Neural crest cell (in vitro differentiated cells): Measurements from ENCODE around the gene TMC6. TPM values are rescaled to one million over a fixed set of nuclear protein-coding genes. Genes with fewer than 3 reads are reported as not detected.

Experiments
- DNase-seq: peaks from one replicate; pipeline ENCODE4 v3.0.0; 2021; ENCODE audit warnings: low read depth, mixed read lengths, low spot score
- H3K27ac Mint-ChIP-seq: one replicate; pipeline ENCODE4 v1.8.0; 2021; ENCODE audit warnings: mild to moderate bottlenecking, mixed read lengths; ENCODE audit not compliant: unreplicated experiment
- H3K27me3 Mint-ChIP-seq: 2 replicates; pipeline ENCODE4 v1.8.0; 2021; ENCODE audit warnings: low read depth, mild to moderate bottlenecking, mixed read lengths
- H3K36me3 Mint-ChIP-seq: 2 replicates; pipeline ENCODE4 v1.8.0; 2021; ENCODE audit warnings: low read depth, mild to moderate bottlenecking, mixed read lengths
- H3K4me1 Mint-ChIP-seq: 2 replicates; pipeline ENCODE4 v1.8.0; 2021; ENCODE audit warnings: mixed read lengths
- H3K4me3 Mint-ChIP-seq: one replicate; pipeline ENCODE4 v1.8.0; 2021; ENCODE audit warnings: mild to moderate bottlenecking, mixed read lengths
- H3K9me3 Mint-ChIP-seq: 2 replicates; pipeline ENCODE4 v1.8.0; 2021; ENCODE audit warnings: mixed read lengths
- total RNA-seq: library from RNA; stranded (reverse); gene quantifications from 2 replicates; pipeline ENCODE4 v1.2.1, GENCODE V29; 2021
- TF ChIP-seq, protein P1 (sequence below): fragments of 200-600 bp; sonication (generic); conservative IDR thresholded peaks from 2 replicates; pipeline ENCODE4 v1.5.0; 2021; ENCODE audit warnings: antibody characterized with exemption, mild to moderate bottlenecking

Gene TMC6
- total RNA-seq, 1 donor from 2014 or later, result 86.0 TPM

DNA sequence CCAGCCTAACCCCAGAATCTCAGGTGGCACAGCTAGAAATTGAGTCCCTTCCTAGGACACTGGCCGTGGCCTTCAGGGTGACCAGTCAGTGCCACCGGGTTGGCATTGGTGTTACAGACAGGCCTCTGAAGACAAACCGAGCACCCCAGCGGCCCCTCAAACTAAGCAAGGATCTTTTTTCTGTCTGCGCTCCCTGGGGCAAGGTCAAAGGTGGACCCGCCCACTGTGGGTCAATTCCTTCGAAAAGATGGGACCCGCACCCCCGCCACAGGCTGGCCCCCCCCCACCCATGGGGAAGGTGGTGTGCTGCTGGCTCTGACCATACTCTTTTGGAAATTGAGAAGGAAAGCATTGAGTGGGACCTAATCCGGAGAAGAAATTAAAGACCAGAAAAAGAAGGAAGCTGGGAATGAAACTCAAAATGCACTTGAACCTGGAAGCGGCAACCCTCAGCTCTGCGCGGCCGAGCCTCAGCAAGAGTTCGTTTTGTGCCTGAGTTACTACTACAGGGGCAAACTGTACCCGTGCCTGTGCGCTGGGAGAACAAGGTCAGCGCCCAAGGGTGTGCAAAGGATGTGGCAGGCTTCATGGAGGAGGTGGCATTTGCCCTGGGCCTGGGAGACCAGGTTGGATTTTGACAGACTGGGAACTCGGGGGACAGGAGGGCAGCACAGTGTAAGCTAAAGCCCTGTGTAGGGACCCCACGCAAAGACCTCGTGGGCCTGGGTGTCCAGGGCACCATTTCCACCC is 20.4 kb downstream of the TMC6 start:
- no peaks in the 10 kb centered on the region for H3K9me3 Mint-ChIP-seq
- peaks cover 10% of the 10 kb centered on the region for H3K4me1 Mint-ChIP-seq
- peaks cover 10% of the 10 kb centered on the region for H3K36me3 Mint-ChIP-seq
- no peak overlapping the region for H3K27ac Mint-ChIP-seq
- H3K4me3 Mint-ChIP-seq, result no peak overlapping the region
- TF ChIP-seq, protein P1, sequence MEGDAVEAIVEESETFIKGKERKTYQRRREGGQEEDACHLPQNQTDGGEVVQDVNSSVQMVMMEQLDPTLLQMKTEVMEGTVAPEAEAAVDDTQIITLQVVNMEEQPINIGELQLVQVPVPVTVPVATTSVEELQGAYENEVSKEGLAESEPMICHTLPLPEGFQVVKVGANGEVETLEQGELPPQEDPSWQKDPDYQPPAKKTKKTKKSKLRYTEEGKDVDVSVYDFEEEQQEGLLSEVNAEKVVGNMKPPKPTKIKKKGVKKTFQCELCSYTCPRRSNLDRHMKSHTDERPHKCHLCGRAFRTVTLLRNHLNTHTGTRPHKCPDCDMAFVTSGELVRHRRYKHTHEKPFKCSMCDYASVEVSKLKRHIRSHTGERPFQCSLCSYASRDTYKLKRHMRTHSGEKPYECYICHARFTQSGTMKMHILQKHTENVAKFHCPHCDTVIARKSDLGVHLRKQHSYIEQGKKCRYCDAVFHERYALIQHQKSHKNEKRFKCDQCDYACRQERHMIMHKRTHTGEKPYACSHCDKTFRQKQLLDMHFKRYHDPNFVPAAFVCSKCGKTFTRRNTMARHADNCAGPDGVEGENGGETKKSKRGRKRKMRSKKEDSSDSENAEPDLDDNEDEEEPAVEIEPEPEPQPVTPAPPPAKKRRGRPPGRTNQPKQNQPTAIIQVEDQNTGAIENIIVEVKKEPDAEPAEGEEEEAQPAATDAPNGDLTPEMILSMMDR, result no peak
- DNase-seq, result no peak
- H3K27me3 Mint-ChIP-seq, result peaks cover 2% of the 10 kb centered on the region

DNA sequence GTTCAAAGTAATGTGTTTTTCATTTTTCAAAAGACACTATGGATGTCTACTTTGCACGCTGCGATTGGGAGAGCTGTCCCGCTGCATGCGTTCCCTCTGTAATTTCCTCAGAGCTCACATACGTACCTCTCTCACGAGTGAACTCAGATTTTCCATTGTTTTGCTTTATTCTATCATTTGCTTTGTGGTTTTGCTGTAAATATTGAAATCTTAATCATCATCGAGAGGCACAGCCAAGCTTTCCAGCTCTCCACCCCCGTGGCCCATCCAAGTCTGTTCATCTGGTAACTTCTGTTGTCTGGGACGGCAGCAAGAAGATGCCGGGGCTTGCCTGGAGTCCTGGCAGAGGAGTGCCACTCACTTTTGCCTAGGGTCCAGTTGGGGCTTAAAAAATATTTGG is 21.1 kb downstream of the TMC6 start:
- Mint-ChIP-seq H3K36me3 (peaks cover 8% of the 10 kb centered on the region), H3K4me3 (no peak overlapping the region), H3K27me3 (peaks cover under 1% of the 10 kb centered on the region), H3K4me1 (peaks cover 8% of the 10 kb centered on the region), H3K27ac (no peak overlapping the region), H3K9me3 (no peaks in the 10 kb centered on the region)
- TF ChIP-seq, protein P1, result no peak
- no peak for DNase-seq

DNA sequence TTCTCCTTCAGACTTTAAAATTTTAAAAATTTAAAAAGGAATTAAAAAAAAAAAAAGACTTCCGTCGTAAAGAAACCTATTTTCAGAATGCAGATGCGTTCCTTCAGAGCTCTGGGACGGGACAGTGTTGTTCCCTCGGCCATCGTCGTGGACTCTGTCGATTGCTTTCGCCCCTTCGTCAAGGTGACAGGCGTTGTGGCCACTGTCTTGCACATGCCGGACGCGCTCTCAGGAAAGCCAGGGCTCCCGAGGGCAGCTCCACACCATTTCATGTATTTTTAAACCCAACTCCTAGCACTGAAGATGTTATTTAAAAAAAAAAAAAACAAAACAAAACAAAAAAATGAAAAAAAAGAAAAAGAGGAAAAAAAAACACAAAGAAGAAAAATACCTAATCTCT is 22.3 kb downstream of the TMC6 start:
- H3K27ac Mint-ChIP-seq, result no peak overlapping the region
- no peaks in the 10 kb centered on the region for H3K27me3 Mint-ChIP-seq
- peaks cover 7% of the 10 kb centered on the region for H3K4me1 Mint-ChIP-seq
- DNase-seq, result no peak
- H3K4me3 Mint-ChIP-seq, result no peak overlapping the region
- no peaks in the 10 kb centered on the region for H3K9me3 Mint-ChIP-seq
- TF ChIP-seq, protein P1, result no peak
- peaks cover 14% of the 10 kb centered on the region for H3K36me3 Mint-ChIP-seq

DNA sequence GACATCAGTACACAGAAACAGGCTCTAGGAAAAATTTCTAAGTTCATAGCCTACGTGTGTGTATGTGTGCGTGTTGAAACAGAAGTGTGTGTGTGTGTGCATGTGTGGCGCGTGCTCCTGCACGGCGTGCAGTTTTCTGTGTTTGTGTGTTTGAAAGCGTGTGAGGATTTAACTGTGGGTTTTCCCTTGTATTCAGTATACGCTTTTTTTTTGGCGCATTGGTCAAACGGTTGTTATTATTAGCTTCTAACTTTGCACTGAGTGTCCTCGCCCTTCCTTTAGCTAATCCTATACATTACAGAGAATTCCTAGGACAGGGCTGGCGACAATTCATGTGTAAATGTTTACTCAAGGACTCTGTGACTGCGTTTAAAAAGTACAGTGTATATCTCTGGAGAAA is 23.0 kb downstream of the TMC6 start:
- H3K9me3 Mint-ChIP-seq, result no peaks in the 10 kb centered on the region
- H3K4me3 Mint-ChIP-seq, result no peak overlapping the region

DNA sequence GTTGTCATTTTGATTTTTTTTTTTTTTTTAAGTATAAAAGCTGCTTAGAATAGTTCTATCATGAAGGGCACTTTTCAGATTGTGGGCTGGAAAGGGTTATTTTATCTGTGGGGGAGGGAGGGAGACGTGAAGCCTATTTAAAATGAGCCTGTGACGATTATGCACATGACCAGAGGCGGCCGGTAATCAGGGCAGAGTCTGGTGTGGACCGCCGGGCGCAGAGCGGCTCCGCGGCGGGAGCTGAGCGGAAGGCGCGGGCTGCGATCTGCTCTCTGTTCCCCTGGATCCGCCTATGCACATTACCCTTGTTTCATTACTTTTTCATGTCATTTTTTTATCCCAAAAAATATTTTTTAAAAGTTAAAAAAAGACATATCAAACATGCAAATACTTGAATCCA is 23.5 kb downstream of the TMC6 start:
- Mint-ChIP-seq H3K4me1 (peaks cover 3% of the 10 kb centered on the region), H3K36me3 (peaks cover 20% of the 10 kb centered on the region), H3K27me3 (no peaks in the 10 kb centered on the region), H3K27ac (no peak overlapping the region), H3K9me3 (peaks cover 1% of the 10 kb centered on the region), H3K4me3 (no peak overlapping the region)
- TF ChIP-seq, protein P1, result no peak
- no peak for DNase-seq

More for the DNA sequence above, 23.0 kb downstream of the TMC6 start:
- no peak for DNase-seq
- H3K27me3 Mint-ChIP-seq, result no peaks in the 10 kb centered on the region
- H3K27ac Mint-ChIP-seq, result no peak overlapping the region
- TF ChIP-seq, protein P1, result no peak
- H3K36me3 Mint-ChIP-seq, result peaks cover 18% of the 10 kb centered on the region
- peaks cover 5% of the 10 kb centered on the region for H3K4me1 Mint-ChIP-seq
